Stimulated activated memory B cell treated with anti-CD40 and anti-IgM and Interleukin-4, amounts not matched to agents 10 μg/mL and 1 μg/mL and 100 μg/mL, for 72 hours (primary cell): ENCODE results near the gene PHF21A.

Experiments
- ATAC-seq: fragments of 150-1000 bp; cut with Tn5 transposase; 2 replicates; pipeline ENCODE4 v1.10.0; 2021
- H3K27ac Mint-ChIP-seq: one replicate; pipeline ENCODE4 v1.8.0; 2022; ENCODE audit warnings: mild to moderate bottlenecking, mixed read lengths
- H3K27me3 Mint-ChIP-seq: one replicate; pipeline ENCODE4 v1.8.0; 2022; ENCODE audit warnings: mixed read lengths
- H3K36me3 Mint-ChIP-seq: one replicate; pipeline ENCODE4 v1.8.0; 2022; ENCODE audit warnings: mixed read lengths
- H3K4me1 Mint-ChIP-seq: one replicate; pipeline ENCODE4 v1.8.0; 2022; ENCODE audit warnings: mixed read lengths
- H3K4me3 Mint-ChIP-seq: one replicate; pipeline ENCODE4 v1.8.0; 2022; ENCODE audit warnings: mild to moderate bottlenecking, moderate library complexity, mixed read lengths
- H3K9me3 Mint-ChIP-seq: one replicate; pipeline ENCODE4 v1.8.0; 2022; ENCODE audit warnings: mixed read lengths

PHF21A gene

DNA sequence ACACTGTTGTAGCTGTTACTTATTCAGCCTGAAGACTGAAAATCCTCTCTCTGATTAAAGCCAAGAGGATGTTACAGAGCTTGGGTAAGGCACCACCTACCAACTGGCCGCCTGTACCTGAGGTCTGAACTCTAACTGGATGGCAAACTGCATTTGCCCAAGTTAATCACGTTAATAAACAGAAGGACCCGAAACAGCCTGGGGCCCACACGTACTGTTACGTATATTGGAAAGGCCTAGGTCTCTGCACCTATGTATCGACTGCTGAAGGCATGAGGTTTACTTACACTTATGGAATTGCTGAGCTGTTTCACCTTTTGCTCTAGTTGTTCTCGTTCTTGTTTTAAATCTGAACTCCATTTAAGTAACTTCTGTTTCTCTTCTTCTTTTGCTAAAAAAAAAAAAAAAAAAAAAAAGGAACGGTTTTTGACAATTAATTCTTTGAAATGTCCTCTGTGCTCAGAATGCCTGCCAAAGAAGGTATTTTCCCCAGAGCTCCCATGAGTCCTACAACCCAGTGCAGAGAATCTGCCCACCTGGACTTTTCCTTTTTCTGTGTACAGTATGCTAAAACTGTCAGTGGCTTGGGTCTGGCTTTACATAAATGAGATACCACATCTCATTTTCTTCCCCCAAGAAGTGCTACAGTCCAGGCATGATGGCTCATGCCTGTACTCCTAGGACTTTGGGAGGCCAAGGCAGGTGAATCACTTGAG lies 185.7 kb downstream of the PHF21A start:
- Mint-ChIP-seq H3K4me1 (peaks cover 87% of the 10 kb centered on the region), H3K9me3 (no peaks in the 10 kb centered on the region), H3K27me3 (no peaks in the 10 kb centered on the region), H3K27ac (peak overlapping the region; percentile 94), H3K4me3 (no peak overlapping the region), H3K36me3 (peaks cover 25% of the 10 kb centered on the region)
- ATAC-seq = peak; percentile 73

DNA sequence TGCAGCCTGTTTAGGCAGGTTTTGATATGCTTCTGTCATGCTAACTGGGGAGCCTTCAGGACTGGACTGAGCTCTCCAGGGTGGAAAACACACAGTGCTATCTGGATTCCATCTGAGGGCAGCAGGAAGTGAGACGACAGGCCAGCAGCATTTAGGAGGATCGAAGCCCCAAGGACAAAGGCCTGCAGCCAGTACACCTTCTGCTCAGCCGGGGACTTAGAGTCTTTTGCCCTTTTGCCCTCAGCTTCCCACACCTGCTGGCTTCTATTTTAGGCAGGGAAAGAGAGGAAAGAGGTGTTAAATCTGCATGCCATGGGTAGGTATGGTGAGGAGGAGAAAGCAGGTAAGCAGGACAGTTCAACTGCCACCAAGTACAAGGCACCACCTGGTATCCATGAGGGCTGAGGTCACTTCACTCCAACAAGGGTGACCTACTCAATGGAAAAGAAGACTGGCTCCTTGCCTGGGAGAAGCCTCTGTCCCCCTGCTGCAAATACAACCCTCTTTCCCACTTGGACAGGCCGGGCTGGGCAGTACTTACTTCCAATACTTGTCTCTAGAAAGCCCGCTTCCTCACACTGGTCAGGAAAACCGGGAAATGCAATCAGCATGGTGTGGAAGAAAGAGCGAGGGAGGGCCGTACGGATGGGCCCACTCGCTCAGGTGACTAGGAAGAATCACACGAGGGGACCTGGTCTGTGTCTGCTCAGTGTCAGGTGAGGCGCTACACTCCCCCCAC lies 186.5 kb downstream of the PHF21A start:
- Mint-ChIP-seq H3K4me3 (no peak overlapping the region), H3K36me3 (peaks cover 25% of the 10 kb centered on the region), H3K27me3 (no peaks in the 10 kb centered on the region), H3K27ac (peak overlapping the region; percentile 94), H3K4me1 (peaks cover 95% of the 10 kb centered on the region), H3K9me3 (no peaks in the 10 kb centered on the region)
- no peak for ATAC-seq

GRCh38 chr11:45933846-45934579 lies 187.2 kb downstream of the PHF21A start:
- Mint-ChIP-seq H3K27ac (peak overlapping the region; percentile 94), H3K9me3 (no peaks in the 10 kb centered on the region), H3K27me3 (no peaks in the 10 kb centered on the region), H3K4me3 (peak overlapping the region; percentile 79), H3K36me3 (peaks cover 25% of the 10 kb centered on the region), H3K4me1 (peaks cover 92% of the 10 kb centered on the region)
- ATAC-seq = no peak

- peak; percentile 69 for ATAC-seq
- Mint-ChIP-seq H3K9me3 (no peaks in the 10 kb centered on the region), H3K4me3 (peak overlapping the region; percentile 79), H3K27ac (peak overlapping the region; percentile 94), H3K27me3 (no peaks in the 10 kb centered on the region), H3K36me3 (peaks cover 30% of the 10 kb centered on the region), H3K4me1 (peaks cover 92% of the 10 kb centered on the region)
Observed at GRCh38 chr11:45933131-45933831, 188.0 kb downstream of the PHF21A start.

- Mint-ChIP-seq H3K36me3 (peaks cover 38% of the 10 kb centered on the region), H3K9me3 (no peaks in the 10 kb centered on the region), H3K4me3 (peak overlapping the region; percentile 79), H3K27me3 (no peaks in the 10 kb centered on the region), H3K27ac (peak overlapping the region; percentile 94), H3K4me1 (peaks cover 95% of the 10 kb centered on the region)
- no peak for ATAC-seq
Observed at GRCh38 chr11:45932217-45932616, 189.0 kb downstream of the PHF21A start.

DNA sequence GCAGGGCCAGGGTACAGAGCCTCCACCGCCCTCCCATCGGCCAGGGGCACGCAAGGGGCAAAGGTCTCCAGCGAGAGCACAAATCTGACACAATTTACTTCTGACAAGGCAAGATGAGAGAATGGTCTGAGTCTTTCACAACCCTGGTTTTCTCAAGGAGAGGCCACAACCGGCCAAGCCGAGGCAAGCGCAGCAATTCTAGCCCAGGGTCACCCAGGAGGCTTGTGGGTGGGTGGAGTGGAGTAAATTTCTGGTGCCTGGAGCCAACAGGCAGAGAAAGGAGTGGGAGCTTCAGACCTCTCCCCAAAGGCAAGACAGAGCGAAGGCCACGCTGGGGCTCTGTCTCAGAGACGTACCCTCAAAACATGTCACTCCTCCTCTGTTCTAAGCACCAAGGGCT lies 189.5 kb downstream of the PHF21A start:
- Mint-ChIP-seq H3K36me3 (peaks cover 36% of the 10 kb centered on the region), H3K4me1 (peaks cover 93% of the 10 kb centered on the region), H3K9me3 (no peaks in the 10 kb centered on the region), H3K27ac (peak overlapping the region; percentile 94), H3K4me3 (peak overlapping the region; percentile 79), H3K27me3 (no peaks in the 10 kb centered on the region)
- no peak for ATAC-seq

GRCh38 chr11:45930951-45931570 lies 190.2 kb downstream of the PHF21A start:
- peaks cover 33% of the 10 kb centered on the region for H3K36me3 Mint-ChIP-seq
- ATAC-seq = no peak
- peak overlapping the region; percentile 94 for H3K27ac Mint-ChIP-seq
- H3K27me3 Mint-ChIP-seq = no peaks in the 10 kb centered on the region
- H3K4me1 Mint-ChIP-seq = peaks cover 92% of the 10 kb centered on the region
- peak overlapping the region; percentile 79 for H3K4me3 Mint-ChIP-seq
- no peaks in the 10 kb centered on the region for H3K9me3 Mint-ChIP-seq

- H3K9me3 Mint-ChIP-seq = no peaks in the 10 kb centered on the region
- peak; percentile 95 for ATAC-seq
- H3K4me3 Mint-ChIP-seq = peak overlapping the region; percentile 79
- H3K27me3 Mint-ChIP-seq = no peaks in the 10 kb centered on the region
- peak overlapping the region; percentile 94 for H3K27ac Mint-ChIP-seq
- peaks cover 87% of the 10 kb centered on the region for H3K4me1 Mint-ChIP-seq
- H3K36me3 Mint-ChIP-seq = peaks cover 33% of the 10 kb centered on the region
Observed at GRCh38 chr11:45930031-45930794, 191.0 kb downstream of the PHF21A start.

- Mint-ChIP-seq H3K27ac (peak overlapping the region; percentile 94), H3K9me3 (no peaks in the 10 kb centered on the region), H3K4me3 (peak overlapping the region; percentile 79), H3K27me3 (no peaks in the 10 kb centered on the region), H3K36me3 (peaks cover 33% of the 10 kb centered on the region), H3K4me1 (peaks cover 84% of the 10 kb centered on the region)
- peak; percentile 4 for ATAC-seq
Observed at GRCh38 chr11:45929486-45930030, 191.7 kb downstream of the PHF21A start.

DNA sequence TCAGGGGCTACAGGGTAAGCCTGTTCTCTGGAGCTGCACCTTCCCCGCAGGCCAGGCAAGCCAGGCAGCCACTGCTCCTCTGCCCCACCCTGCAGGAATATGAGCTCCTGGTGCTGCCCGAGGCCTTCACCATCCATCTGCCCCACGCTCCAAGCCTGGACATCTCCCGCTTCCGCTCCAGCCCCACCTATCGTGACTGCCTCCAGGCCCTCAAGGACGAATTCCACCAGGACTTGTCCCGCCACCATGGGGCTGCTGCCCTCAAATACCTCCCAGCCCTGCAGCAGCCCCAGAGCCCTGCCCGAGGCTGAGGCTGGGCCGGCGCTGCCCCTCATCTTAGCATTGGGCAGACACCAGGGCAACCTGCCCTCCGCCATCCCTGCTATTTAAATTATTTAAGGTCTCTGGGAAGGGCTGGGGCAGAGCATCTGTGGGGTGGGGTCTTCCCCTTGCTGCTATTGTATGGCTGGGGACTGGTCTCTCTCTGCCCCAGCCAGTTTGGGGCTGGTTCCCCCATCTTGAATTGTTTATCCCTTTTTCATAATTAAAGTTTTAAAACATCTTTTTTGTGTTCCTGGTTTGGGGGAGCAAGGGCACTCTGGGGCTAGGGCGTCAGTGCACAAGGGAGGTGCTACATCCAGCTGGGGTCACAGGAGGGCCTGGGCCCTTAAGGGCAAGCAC lies 192.6 kb downstream of the PHF21A start:
- Mint-ChIP-seq H3K4me1 (peaks cover 82% of the 10 kb centered on the region), H3K27ac (peak overlapping the region; percentile 94), H3K4me3 (no peak overlapping the region)

GRCh38 chr11:45927684-45928413 lies 193.4 kb downstream of the PHF21A start:
- peaks cover 79% of the 10 kb centered on the region for H3K4me1 Mint-ChIP-seq
- peaks cover 25% of the 10 kb centered on the region for H3K36me3 Mint-ChIP-seq
- no peak overlapping the region for H3K4me3 Mint-ChIP-seq

More for the DNA sequence above, 192.6 kb downstream of the PHF21A start:
- Mint-ChIP-seq H3K9me3 (no peaks in the 10 kb centered on the region), H3K36me3 (peaks cover 33% of the 10 kb centered on the region), H3K27me3 (no peaks in the 10 kb centered on the region)
- ATAC-seq = no peak

DNA sequence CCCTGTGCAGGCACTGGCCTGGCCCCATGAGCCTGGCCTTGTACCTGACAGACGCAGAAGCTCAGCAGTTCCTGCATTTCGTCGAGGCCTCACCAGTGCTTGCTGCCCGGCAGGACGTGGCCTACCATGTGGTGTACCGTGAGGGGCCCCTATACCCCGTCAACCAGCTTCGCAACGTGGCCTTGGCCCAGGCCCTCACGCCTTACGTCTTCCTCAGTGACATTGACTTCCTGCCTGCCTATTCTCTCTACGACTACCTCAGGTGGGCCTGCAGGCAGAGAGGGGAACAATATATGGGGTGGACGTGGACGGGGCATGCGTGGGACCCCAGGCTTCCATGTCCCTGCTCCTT lies 193.9 kb downstream of the PHF21A start:
- Mint-ChIP-seq H3K9me3 (no peaks in the 10 kb centered on the region), H3K4me3 (no peak overlapping the region), H3K27ac (peak overlapping the region; percentile 94), H3K36me3 (peaks cover 25% of the 10 kb centered on the region), H3K4me1 (peaks cover 74% of the 10 kb centered on the region), H3K27me3 (no peaks in the 10 kb centered on the region)
- no peak for ATAC-seq

More at GRCh38 chr11:45927684-45928413, 193.4 kb downstream of the PHF21A start:
- no peaks in the 10 kb centered on the region for H3K9me3 Mint-ChIP-seq
- H3K27ac Mint-ChIP-seq = peak overlapping the region; percentile 94
- H3K27me3 Mint-ChIP-seq = no peaks in the 10 kb centered on the region
- no peak for ATAC-seq
